Activated CD4-positive, alpha-beta T cell treated with anti-CD3 and anti-CD28 coated beads for 24 hours (primary cell): Measurements from ENCODE around the gene PMM1.

ENCODE experiments used
- DNase-seq, 2 donors: peaks; one replicate each; pipeline ENCODE4 v3.0.0-alpha.2; 2020; ENCODE audit warnings: low read depth in 2 of 2

The PMM1 gene

DNA sequence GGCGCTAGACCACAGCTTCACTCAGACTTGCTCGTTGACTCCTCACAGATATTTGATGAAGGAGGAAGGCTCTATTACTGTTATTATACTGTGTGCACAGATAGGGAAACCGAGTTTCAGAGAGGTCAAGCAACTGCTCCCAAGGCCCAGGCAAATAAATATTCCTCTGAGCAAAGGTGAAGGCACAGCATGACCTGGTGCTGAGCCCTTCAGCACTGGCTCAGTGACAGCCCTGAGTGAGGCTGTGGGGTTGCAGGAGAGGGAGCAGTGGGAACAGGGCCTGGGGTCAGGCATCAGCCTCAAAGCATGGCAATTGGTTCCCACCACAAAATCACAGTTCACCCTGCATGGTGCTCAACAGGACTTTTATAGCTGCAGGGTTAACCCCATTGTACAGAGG, 52.4 kb downstream of the PMM1 start:
- no peak for DNase-seq

DNA sequence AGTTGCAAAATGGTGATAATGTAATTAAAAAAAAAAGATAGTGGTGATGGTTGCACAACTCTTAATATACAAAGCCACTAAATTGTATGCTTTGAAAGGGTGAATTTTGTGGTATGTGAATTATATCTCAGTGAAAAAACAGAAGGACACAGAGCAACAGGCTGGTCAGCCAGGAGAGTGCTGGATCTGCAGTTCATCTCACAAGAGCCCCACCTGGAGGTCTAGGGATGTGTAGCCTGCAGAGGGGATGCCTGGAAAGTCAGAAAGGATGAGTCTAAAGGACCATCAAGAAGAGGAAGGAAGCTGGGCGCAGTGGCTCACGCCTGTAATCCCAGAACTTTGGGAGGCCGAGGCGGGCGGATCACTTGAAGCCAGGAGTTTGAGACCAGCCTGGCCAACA, 54.4 kb downstream of the PMM1 start:
- DNase-seq: no peak

DNA sequence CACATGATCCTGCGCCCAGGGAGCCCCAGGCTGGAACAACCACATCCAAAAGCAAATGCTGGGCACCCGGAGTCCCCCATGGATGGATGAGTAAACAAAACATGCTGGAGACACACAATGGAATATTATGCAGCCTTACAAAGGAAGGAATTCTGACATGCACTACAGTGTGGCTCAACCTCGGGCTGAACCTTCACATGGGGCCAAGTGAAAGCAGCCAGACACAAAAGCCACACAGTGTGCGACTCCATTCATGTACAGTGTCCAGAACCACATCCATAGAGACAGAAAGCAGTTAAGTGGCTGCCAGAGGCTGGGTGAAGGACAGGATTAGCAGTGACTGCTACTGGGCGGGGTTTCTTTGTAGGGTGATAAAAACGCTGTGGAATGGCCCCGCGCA, 55.4 kb downstream of the PMM1 start:
- DNase-seq: no peak

DNA sequence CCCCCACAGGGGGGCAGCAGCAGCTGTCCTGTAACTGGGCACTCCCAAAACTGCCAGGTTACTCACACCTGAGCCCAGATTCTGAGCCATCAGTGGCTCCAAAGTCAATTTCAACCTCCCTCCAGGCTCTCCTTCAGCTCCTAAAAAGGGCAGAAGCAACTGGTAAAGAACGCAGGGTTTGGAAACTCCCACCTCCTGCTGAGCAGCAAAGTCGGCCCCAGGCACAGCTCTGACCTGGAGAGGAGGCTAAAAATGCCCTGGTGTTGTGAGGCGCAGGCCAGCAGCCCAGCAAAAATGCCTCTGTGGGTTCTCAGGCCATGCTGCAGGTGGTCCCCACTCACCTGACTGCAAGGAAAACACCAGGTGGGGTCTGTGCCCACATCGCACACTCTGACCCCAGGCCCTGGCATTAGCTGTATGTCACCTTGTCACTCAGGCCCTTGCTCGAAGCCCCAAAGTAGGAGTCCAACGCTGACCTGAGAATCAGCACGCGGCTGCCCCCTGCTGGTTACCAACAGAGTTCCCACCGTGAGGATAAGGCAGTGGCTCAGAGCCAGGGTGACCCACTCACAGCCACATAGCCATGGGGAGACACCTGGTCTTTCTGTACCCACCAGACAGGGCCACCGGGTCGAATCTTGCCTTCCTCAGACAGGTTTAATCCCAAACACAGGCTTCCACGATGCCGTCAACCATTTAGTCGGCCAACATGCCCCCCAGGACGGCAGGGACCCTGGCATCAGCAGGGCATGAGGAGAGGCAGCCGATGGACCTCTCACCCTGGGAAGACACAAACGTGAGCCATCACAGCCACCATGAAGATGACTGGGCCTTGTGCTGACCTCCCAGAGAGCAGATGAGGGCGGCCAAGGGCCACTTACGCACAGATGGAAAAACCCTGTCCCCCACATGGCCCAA, 56.5 kb downstream of the PMM1 start:
- DNase-seq: peak; percentile 54 to 62

DNA sequence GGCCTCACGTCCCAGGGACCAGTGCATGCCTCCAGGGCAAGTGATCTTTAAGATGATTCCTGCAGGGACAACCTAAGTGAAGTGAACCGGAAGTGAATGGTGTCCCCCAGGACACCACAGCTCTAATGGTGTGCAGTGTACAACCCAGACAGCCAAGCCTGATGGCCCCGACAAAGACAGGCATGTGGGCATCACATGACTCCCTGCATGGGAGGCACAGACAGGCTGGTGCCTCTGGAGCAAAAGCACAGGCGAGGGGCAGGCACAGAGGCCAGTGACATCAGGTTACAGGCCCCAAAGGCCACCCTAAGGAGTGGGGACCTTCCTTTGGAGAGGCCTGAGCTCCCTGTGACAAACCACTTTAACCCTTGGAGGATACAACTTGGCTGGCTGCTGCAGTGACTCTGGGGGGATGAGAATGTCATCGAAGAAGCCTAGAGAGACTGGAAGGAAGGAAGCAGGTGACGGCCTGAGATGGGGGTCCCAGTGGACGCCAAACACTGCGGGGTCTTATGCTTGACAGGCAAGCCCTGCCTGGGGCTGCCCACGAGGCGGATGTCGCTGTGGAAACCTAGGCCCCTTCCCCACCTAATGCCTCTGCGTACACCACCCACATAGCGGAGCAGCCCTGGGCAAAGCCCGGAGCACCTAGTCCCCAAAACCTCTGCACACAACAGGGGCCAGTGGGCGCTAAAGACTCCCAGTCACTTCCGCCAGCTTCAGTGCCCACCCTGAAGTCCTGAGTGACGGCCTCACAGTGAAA, 57.7 kb downstream of the PMM1 start:
- no peak for DNase-seq

DNA sequence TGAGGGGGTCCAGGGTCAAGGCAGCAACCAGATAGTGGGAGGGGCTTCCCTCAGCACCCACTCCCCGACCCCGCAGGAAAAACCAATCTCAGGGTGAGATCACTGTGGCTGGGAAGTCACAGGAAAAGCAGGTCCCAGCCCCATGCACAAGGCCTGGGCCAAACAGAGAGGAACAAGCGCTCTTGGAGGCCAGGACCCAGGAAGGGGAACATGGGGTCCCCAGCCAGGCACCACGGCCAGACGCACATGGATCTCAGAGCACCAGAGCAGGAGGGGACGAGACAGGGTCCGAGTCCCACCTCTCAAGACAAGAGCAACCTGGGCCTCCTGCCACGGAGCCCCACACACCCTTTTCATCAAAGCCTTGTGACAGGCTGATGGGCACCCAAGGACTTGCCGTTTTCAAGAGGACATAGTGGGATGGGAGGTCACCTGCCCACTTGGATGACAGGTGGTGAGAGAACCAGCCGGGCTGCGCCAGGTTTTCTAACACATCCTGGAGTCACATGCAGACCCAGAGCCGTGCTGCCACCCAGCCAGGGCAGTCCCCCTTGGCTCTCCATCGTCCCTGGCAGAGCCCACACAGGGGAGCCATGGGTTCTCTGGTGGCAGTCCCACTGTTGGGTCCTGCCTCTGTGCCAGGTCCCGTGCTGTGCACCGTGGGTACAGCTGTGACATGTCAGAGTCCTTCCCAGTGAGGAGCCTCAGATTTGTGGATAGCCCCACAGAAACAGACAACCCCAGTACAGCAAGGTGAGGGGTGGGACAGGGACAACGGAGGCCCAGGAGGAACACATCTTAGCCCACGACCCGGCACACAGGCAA, 58.5 kb downstream of the PMM1 start:
- DNase-seq: no peak

DNA sequence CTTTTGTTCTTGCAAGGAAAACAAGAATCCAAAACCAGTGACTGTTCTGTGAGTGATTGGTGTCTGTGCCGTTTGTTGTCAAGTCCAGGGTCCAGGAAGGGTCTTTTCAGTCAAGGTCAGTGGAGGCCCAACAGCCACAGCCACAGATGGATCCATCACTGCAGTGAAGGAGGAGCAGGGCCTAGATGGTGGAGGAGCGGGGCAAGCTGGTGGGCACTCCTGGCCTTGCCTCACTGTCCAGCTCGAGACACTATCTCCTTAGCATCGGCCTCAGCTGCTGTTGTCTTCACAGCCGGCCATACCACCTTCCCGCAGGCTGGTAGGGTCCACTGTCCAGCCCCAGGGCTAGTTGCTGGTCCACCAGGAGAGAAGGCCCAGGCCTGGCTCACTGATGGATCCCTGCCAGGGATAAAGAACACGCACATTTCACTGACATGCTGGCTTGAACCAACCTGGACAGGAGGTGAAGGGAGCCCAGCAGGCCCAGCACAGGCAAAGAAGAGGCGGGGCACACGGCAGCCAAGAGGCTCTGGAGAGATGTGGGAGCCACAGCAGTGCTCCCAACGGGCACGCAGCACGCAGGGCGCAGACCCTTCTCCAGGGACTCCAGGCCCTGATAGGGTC, 60.6 kb downstream of the PMM1 start:
- no peak for DNase-seq

DNA sequence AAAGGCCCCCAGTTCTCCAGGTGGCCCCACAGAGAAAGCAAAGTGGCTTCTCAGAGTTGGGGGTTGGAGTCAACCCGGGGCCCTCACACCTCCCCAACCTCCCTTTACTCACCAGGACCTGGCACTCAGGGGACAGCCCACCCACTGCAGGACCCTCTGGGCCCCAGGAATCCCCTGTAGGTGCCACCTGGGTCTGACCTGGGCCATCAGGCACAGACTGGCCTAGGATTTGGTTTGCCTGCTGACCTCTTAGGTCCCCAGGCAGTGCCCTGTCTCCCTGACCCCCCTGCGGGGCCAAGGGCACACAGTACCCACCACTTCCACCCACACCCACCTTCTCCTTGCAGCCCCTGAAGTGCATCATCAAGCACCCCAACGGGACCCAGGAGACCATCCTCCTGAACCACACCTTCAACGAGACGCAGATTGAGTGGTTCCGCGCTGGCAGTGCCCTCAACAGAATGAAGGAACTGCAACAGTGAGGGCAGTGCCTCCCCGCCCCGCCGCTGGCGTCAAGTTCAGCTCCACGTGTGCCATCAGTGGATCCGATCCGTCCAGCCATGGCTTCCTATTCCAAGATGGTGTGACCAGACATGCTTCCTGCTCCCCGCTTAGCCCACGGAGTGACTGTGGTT, 61.4 kb downstream of the PMM1 start:
- no peak for DNase-seq
